ENCODE data around the gene HP. TPM values are rescaled to one million over a fixed set of nuclear protein-coding genes. Genes with fewer than 3 reads are reported as not detected.
"Not testable (repeated sequence)": the region's sequence is repeated elsewhere in the genome, so short reads cannot be mapped to it uniquely, and the experiment has no call there.

The HP gene, protein sequence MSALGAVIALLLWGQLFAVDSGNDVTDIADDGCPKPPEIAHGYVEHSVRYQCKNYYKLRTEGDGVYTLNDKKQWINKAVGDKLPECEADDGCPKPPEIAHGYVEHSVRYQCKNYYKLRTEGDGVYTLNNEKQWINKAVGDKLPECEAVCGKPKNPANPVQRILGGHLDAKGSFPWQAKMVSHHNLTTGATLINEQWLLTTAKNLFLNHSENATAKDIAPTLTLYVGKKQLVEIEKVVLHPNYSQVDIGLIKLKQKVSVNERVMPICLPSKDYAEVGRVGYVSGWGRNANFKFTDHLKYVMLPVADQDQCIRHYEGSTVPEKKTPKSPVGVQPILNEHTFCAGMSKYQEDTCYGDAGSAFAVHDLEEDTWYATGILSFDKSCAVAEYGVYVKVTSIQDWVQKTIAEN
- total RNA-seq (ENCODE audit: unreplicated experiment), result not detected
- long read RNA-seq, result 0 reads

- H3K27me3 Mint-ChIP-seq (ENCODE audit: unreplicated experiment); H3K9me3 Mint-ChIP-seq (ENCODE audit: unreplicated experiment); H3K4me1 Mint-ChIP-seq (ENCODE audit: unreplicated experiment); DNase-seq (ENCODE audit: low spot score); H3K27ac Mint-ChIP-seq (ENCODE audit: unreplicated experiment); H3K36me3 Mint-ChIP-seq (ENCODE audit: low read depth, unreplicated experiment); H3K4me3 Mint-ChIP-seq (ENCODE audit: unreplicated experiment): not testable (repeated sequence)
Observed at GRCh38 chr16:72054254-72054847, at the start of gene HP. TSS of gene HP (plus strand) at chr16:72054505. CDS start at chr16:72054653, 148 bp downstream.

- H3K4me1 Mint-ChIP-seq (ENCODE audit: unreplicated experiment); H3K27ac Mint-ChIP-seq (ENCODE audit: unreplicated experiment); H3K27me3 Mint-ChIP-seq (ENCODE audit: unreplicated experiment); DNase-seq (ENCODE audit: low spot score); H3K9me3 Mint-ChIP-seq (ENCODE audit: unreplicated experiment); H3K36me3 Mint-ChIP-seq (ENCODE audit: low read depth, unreplicated experiment): not testable (repeated sequence)
- H3K4me3 Mint-ChIP-seq (ENCODE audit: unreplicated experiment), result peak overlapping the region; percentile 96
Observed at GRCh38 chr16:72008065-72008423, 46.3 kb upstream of the HP start.

DNA sequence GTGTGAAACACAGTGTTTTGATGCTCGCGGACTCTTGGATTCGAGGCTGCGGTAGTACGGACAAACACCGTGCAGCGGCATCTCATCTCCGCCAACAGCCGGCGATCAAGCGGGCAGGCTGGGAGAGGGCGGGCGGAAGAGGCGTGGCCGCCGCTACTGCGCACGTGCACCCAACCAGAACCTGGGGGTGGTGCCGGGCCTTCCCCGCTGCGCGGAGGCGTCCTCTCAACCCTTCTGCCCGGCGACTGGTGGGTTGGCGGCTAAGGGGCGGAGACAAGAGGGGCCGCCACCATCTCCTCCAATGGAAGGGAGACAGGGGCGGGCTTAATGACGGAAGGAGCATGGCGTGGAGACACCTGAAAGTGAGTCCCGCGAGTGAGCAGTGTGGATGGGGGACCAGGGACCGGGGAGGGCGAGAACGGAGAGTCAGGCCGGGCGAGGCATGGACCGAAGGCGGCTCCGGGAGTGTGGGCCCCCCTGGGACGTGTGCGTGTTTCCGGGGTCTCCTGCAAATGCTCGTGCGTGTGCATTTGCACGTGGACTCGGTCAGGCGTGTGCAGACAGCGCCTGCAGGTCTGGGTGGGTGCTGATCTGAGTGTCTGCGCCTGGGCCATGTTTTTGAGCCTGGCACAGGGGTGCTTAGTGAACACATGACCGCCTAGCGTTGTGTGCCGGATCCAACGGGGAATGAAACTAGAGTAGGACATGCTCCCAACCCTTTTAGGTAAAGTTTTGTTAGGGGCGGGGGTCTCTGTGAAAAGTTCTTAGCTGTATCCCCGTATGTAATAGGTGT lies 45.7 kb upstream of the HP start, which contains the start of gene DHODH:
Gene DHODH (plus strand): TSS at position 321 of the 793 bp plus-strand sequence. CDS start 21 bp downstream, at position 342.
- Mint-ChIP-seq H3K36me3 (ENCODE audit: low read depth, unreplicated experiment) (no peaks in the 10 kb centered on the region), H3K4me1 (ENCODE audit: unreplicated experiment) (peaks cover 2% of the 10 kb centered on the region), H3K27me3 (ENCODE audit: unreplicated experiment) (no peaks in the 10 kb centered on the region), H3K9me3 (ENCODE audit: unreplicated experiment) (no peaks in the 10 kb centered on the region), H3K4me3 (ENCODE audit: unreplicated experiment) (peak within 1 kb of the TSS; percentile 96), H3K27ac (ENCODE audit: unreplicated experiment) (no peak within 1 kb of the TSS)
- TF ChIP-seq, protein P1, sequence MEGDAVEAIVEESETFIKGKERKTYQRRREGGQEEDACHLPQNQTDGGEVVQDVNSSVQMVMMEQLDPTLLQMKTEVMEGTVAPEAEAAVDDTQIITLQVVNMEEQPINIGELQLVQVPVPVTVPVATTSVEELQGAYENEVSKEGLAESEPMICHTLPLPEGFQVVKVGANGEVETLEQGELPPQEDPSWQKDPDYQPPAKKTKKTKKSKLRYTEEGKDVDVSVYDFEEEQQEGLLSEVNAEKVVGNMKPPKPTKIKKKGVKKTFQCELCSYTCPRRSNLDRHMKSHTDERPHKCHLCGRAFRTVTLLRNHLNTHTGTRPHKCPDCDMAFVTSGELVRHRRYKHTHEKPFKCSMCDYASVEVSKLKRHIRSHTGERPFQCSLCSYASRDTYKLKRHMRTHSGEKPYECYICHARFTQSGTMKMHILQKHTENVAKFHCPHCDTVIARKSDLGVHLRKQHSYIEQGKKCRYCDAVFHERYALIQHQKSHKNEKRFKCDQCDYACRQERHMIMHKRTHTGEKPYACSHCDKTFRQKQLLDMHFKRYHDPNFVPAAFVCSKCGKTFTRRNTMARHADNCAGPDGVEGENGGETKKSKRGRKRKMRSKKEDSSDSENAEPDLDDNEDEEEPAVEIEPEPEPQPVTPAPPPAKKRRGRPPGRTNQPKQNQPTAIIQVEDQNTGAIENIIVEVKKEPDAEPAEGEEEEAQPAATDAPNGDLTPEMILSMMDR (IDR thresholded peaks at IDR 0.05; ENCODE audit: unreplicated experiment), result no peak
- DNase-seq (ENCODE audit: low spot score), result peak; percentile 97

GRCh38 chr16:72009779-72010178 lies 44.5 kb upstream of the HP start:
- H3K36me3 Mint-ChIP-seq (ENCODE audit: low read depth, unreplicated experiment), result no peaks in the 10 kb centered on the region
- H3K4me3 Mint-ChIP-seq (ENCODE audit: unreplicated experiment), result peak overlapping the region; percentile 24
- H3K27ac Mint-ChIP-seq (ENCODE audit: unreplicated experiment), result no peak overlapping the region
- TF ChIP-seq, protein P1 (IDR thresholded peaks at IDR 0.05; ENCODE audit: unreplicated experiment), result no peak
- H3K27me3 Mint-ChIP-seq (ENCODE audit: unreplicated experiment), result peaks cover 7% of the 10 kb centered on the region
- DNase-seq (ENCODE audit: low spot score), result no peak
- H3K9me3 Mint-ChIP-seq (ENCODE audit: unreplicated experiment), result no peaks in the 10 kb centered on the region
- peaks cover 9% of the 10 kb centered on the region for H3K4me1 Mint-ChIP-seq (ENCODE audit: unreplicated experiment)

- Mint-ChIP-seq H3K4me1 (ENCODE audit: unreplicated experiment) (peaks cover 9% of the 10 kb centered on the region), H3K4me3 (ENCODE audit: unreplicated experiment) (no peak overlapping the region), H3K27me3 (ENCODE audit: unreplicated experiment) (peaks cover 10% of the 10 kb centered on the region), H3K27ac (ENCODE audit: unreplicated experiment) (no peak overlapping the region), H3K9me3 (ENCODE audit: unreplicated experiment) (no peaks in the 10 kb centered on the region), H3K36me3 (ENCODE audit: low read depth, unreplicated experiment) (no peaks in the 10 kb centered on the region)
- no peak for DNase-seq (ENCODE audit: low spot score)
- TF ChIP-seq, protein P1 (IDR thresholded peaks at IDR 0.05; ENCODE audit: unreplicated experiment), result no peak
Observed at GRCh38 chr16:72012607-72013006, 41.7 kb upstream of the HP start.
